ENCODE measurements around the gene MPP1.

Gene MPP1

GRCh38 chrX:154731881-154732280 is 73.4 kb downstream of the MPP1 start:
- no peak for DNase-seq (ENCODE audit: low read depth)

- no peak for DNase-seq (ENCODE audit: low read depth)
Observed at GRCh38 chrX:154731184-154731583, 74.1 kb downstream of the MPP1 start.

GRCh38 chrX:154730253-154730891 is 74.9 kb downstream of the MPP1 start:
- no peak for DNase-seq (ENCODE audit: low read depth)

- DNase-seq (ENCODE audit: low read depth), result no peak
Observed at GRCh38 chrX:154729439-154729838, 75.8 kb downstream of the MPP1 start.

Measured in stimulated activated CD8-positive, alpha-beta memory T cell treated with anti-CD3 and anti-CD28 coated beads, Interleukin-12 subunit alpha, Interleukin-12 subunit beta, amount 100 ng/mL, for 4 hours (primary cell).